ENCODE measurements around the gene FRMD4A. TPM values are rescaled to one million over a fixed set of nuclear protein-coding genes. Genes with fewer than 3 reads are reported as not detected.

FRMD4A gene
- total RNA-seq, 1 experiment from 2014 or later = 19.6 TPM

DNA sequence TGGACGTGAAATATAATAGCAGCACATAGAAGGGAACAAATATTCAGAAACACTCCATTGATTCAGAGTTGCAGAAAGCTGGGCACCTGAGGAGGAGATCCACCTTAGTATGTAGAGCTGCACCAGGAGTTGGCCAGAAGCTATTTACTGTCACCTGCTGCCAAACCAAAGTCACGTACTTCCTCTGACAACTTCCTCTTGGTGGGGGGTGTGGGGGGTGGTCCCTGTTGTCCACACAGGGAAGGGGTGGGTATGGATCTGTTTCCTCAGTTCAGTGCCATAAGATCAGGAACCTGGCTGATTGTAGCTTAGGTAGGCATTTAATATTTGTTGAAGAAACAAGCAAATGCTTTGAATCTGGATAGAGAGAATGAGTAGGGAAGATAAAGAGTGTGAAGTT lies 264.6 kb downstream of the FRMD4A start:
- Histone ChIP-seq H3K14ac (ENCODE audit: insufficient read depth, low read length) (no peak overlapping the region), H3K23me2 (ENCODE audit: insufficient read length, low read depth, low read length, poor library complexity, severe bottlenecking) (no peaks in the 10 kb centered on the region), H3K18ac (ENCODE audit: insufficient read length, low read depth, low read length) (no peak overlapping the region), H3K4ac (ENCODE audit: low read depth, low read length) (no peak overlapping the region), H2AFZ (ENCODE audit: low read length) (no peak overlapping the region), H3K23ac (ENCODE audit: insufficient read length, low read depth, low read length) (no peak overlapping the region), H3K9ac (ENCODE audit: extremely low read depth, insufficient read length, low read length) (no peak overlapping the region), H3K27ac (ENCODE audit: insufficient read length, low read depth, low read length) (no peak overlapping the region), H4K91ac (ENCODE audit: insufficient read length, low read depth, low read length) (no peak overlapping the region), H3K4me2 (ENCODE audit: insufficient read depth, insufficient read length, low read length) (no peak overlapping the region), H2BK5ac (ENCODE audit: insufficient read length, low read length) (no peak overlapping the region), H2BK20ac (ENCODE audit: low read depth, low read length, poor library complexity, severe bottlenecking) (no peak overlapping the region), H4K5ac (ENCODE audit: insufficient read length, low read depth, low read length) (no peak overlapping the region), H4K8ac (replicated peaks; ENCODE audit: insufficient read length, low read depth, low read length) (no peak overlapping the region), H3K27me3 (ENCODE audit: insufficient read depth, low read length) (no peaks in the 10 kb centered on the region), H3K56ac (ENCODE audit: insufficient read length, low read depth, low read length) (no peak overlapping the region), H3T11ph (ENCODE audit: low read length) (no peak overlapping the region), H2AK5ac (ENCODE audit: insufficient read length, low read length) (no peak overlapping the region), H3K9me3 (ENCODE audit: control insufficient read depth, low read depth, low read length) (no peaks in the 10 kb centered on the region), H4K20me1 (ENCODE audit: control insufficient read depth, insufficient read depth, insufficient read length) (no peaks in the 10 kb centered on the region), H2BK120ac (ENCODE audit: low read depth, low read length, poor library complexity, severe bottlenecking) (no peak overlapping the region), H2BK12ac (ENCODE audit: insufficient read length, low read depth, low read length) (no peak overlapping the region), H3K79me1 (ENCODE audit: insufficient read depth, low read depth, low read length, poor library complexity, severe bottlenecking) (no peaks in the 10 kb centered on the region), H3K79me2 (ENCODE audit: insufficient read depth, low read length) (no peaks in the 10 kb centered on the region), H3K4me1 (ENCODE audit: insufficient read depth, low read length) (no peaks in the 10 kb centered on the region), H2BK15ac (ENCODE audit: low read depth, low read length) (no peak overlapping the region)
- H3K9me3 Mint-ChIP-seq = peaks cover 0 to 2% of the 10 kb centered on the region in 2 experiments; a peak in 3 of 5 replicates
- no peak overlapping the region for H3K27ac Mint-ChIP-seq
- WGBS (ENCODE audit: extremely low coverage, insufficient read length, low lambda C conversion rate) = no CpG with 5 or more reads among the region's 2 CpGs
- no peaks in the 10 kb centered on the region; the same call in 1 of the 2 replicates for H3K27me3 Mint-ChIP-seq (ENCODE audit: low read depth)
- H3K4me1 Mint-ChIP-seq = no peaks in the 10 kb centered on the region
- TF ChIP-seq, protein P1, sequence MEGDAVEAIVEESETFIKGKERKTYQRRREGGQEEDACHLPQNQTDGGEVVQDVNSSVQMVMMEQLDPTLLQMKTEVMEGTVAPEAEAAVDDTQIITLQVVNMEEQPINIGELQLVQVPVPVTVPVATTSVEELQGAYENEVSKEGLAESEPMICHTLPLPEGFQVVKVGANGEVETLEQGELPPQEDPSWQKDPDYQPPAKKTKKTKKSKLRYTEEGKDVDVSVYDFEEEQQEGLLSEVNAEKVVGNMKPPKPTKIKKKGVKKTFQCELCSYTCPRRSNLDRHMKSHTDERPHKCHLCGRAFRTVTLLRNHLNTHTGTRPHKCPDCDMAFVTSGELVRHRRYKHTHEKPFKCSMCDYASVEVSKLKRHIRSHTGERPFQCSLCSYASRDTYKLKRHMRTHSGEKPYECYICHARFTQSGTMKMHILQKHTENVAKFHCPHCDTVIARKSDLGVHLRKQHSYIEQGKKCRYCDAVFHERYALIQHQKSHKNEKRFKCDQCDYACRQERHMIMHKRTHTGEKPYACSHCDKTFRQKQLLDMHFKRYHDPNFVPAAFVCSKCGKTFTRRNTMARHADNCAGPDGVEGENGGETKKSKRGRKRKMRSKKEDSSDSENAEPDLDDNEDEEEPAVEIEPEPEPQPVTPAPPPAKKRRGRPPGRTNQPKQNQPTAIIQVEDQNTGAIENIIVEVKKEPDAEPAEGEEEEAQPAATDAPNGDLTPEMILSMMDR (conservative IDR thresholded peaks at IDR 0.05) = no peak
- H3K36me3 Mint-ChIP-seq (ENCODE audit: insufficient read depth in 1 of 3, low read depth in 3 of 3) = no peaks in the 10 kb centered on the region
- DNase-seq = no peak
- H3K4me3 Mint-ChIP-seq = no peak overlapping the region

Data from H9 (cell line).